K562 (cell line): Measurements from ENCODE around the gene MYCL. TPM values are rescaled to one million over a fixed set of nuclear protein-coding genes. Genes with fewer than 3 reads are reported as not detected.
"Not testable (repeated sequence)": the region's sequence is repeated elsewhere in the genome, so short reads cannot be mapped to it uniquely, and the experiment has no call there.

Experiments
- ATAC-seq: fragments of 200-7000 bp; cut with Tn5 transposase; 3 replicates; pipeline ENCODE4 v1.9.1; 2020; ENCODE audit warnings: moderate library complexity
- BruUV-seq: library from RNA; stranded (reverse); fragments of 400-500 nt; replicated peaks from 2 replicates; lab custom pipeline; 2021; lab: Mats Ljungman, UMichigan
- CTCF ChIA-PET: fragments of 300-600 bp; formaldehyde crosslinking; extraction: SDS; loops from one replicate; lab custom pipeline; 2021; ENCODE audit warnings: low intra/inter-chr PET ratio; lab: Yijun Ruan, JAX
- POLR2A ChIA-PET: fragments of 300-600, 350-650 bp; sonication (Branson Sonifier 250); formaldehyde crosslinking; extraction: SDS; loops from one replicate; lab custom pipeline; 2021; ENCODE audit warnings: antibody characterized with exemption, inconsistent platforms; lab: Yijun Ruan, JAX
- DNase-seq, 4 experiments: peaks; one replicate each; pipeline versions ENCODE4 v3.0.0 to v3.0.0-alpha.2; 2011 to 2018; ENCODE audit warnings: low spot score in 3 of 4, mixed read lengths in 3 of 4; ENCODE audit errors: extremely low read depth in 1 of 4
- FAIRE-seq: peaks from 2 replicates; lab custom pipeline; 2011; peaks lifted over from hg19 to GRCh38; lab: Jason Lieb, UNC
- H2AFZ ChIP-seq: 2 replicates; pipeline ENCODE4 v1.6.0; 2011; ENCODE audit warnings: low read depth, low read length, control low read depth, inconsistent platforms
- H3K27ac ChIP-seq: fragments of 200-600 bp; 3 replicates; pipeline ENCODE4 v1.8.0; 2011; ENCODE audit warnings: low read depth, mild to moderate bottlenecking, control low read depth, inconsistent platforms, low read length, moderate library complexity, mixed read lengths; ENCODE audit errors: extremely low read depth
- H3K27me3 ChIP-seq, 2 experiments: fragments of 300-600 bp in 1 of 2; 2 replicates in 1 of 2; 3 replicates in 1 of 2; pipeline versions ENCODE4 v1.6.0 to v1.8.0; 2011; ENCODE audit warnings: inconsistent platforms in 2 of 2, low read length in 2 of 2, mild to moderate bottlenecking in 1 of 2, mixed read lengths in 1 of 2, moderate library complexity in 1 of 2; ENCODE audit not compliant: control insufficient read depth in 2 of 2, insufficient read depth in 2 of 2
- H3K36me3 ChIP-seq: fragments of 300-600 bp; 3 replicates; pipeline ENCODE4 v1.8.0; 2011; ENCODE audit warnings: mild to moderate bottlenecking, low read length, inconsistent platforms; ENCODE audit not compliant: control insufficient read depth, insufficient read depth
- H3K4me1 ChIP-seq, 2 experiments: fragments of 200-600 bp in 1 of 2; replicated peaks in 1 of 2; 2 replicates in 1 of 2; 3 replicates in 1 of 2; pipeline versions ENCODE4 v1.5.1 to v1.8.0; 2011; ENCODE audit warnings: inconsistent platforms in 2 of 2, low read length in 2 of 2, mild to moderate bottlenecking in 1 of 2, mixed read lengths in 1 of 2, moderate library complexity in 1 of 2; ENCODE audit not compliant: control insufficient read depth in 2 of 2, insufficient read depth in 2 of 2
- H3K4me2 ChIP-seq: 2 replicates; pipeline ENCODE4 v1.6.1; 2011; ENCODE audit warnings: low read length, control low read depth, inconsistent platforms, mixed read lengths; ENCODE audit not compliant: insufficient read depth
- H3K4me3 ChIP-seq: fragments of 200-600 bp; sonication (generic), shearing (Covaris generic); 2 replicates; pipeline ENCODE4 v1.5.1; 2016; ENCODE audit warnings: control low read depth, inconsistent platforms
- H3K79me2 ChIP-seq: fragments of 200-600 bp; 3 replicates; pipeline ENCODE4 v1.8.0; 2011; ENCODE audit warnings: low read length, inconsistent platforms; ENCODE audit not compliant: control insufficient read depth, insufficient read depth
- H3K9ac ChIP-seq, 2 experiments: 2 replicates each; pipeline versions ENCODE4 v1.6.0 to v1.6.1; 2011; ENCODE audit warnings: low read depth in 2 of 2, low read length in 2 of 2, control low read depth in 1 of 2, inconsistent platforms in 1 of 2, mild to moderate bottlenecking in 1 of 2, mixed read lengths in 1 of 2; ENCODE audit not compliant: insufficient read depth in 1 of 2
- H3K9me1 ChIP-seq: one replicate; pipeline ENCODE4 v1.6.0; 2011; ENCODE audit warnings: inconsistent platforms, mild to moderate bottlenecking, low read length, moderate library complexity; ENCODE audit not compliant: control insufficient read depth, insufficient read depth
- H3K9me3 ChIP-seq: replicated peaks from 2 replicates; pipeline ENCODE4 v1.5.1; 2011; ENCODE audit warnings: low read depth, low read length, inconsistent platforms; ENCODE audit not compliant: control insufficient read depth, insufficient read depth
- H4K20me1 ChIP-seq: replicated peaks from 2 replicates; pipeline ENCODE4 v1.6.1; 2011; ENCODE audit warnings: low read length, inconsistent platforms, mixed read lengths; ENCODE audit not compliant: control insufficient read depth, insufficient read depth
- DPF2 ChIP-seq: fragments of 450-650 bp; IDR thresholded peaks from 2 replicates; pipeline ENCODE4 v1.6.1; 2016
- PURB ChIP-seq: sonication (generic); formaldehyde crosslinking; IDR thresholded peaks from 2 replicates; pipeline ENCODE4 v1.9.0; 2021; ENCODE audit warnings: low read depth, mild to moderate bottlenecking, missing genetic modification reagents
- WGBS: fragments of 100-300 bp; shearing (Covaris generic); methylation state at CpG from one replicate; pipeline ENCODE4 v1.1.6; 2016; ENCODE audit warnings: low coverage, mixed read lengths; ENCODE audit not compliant: insufficient coverage; ENCODE audit errors: missing lambda C conversion rate; 5-methylcytosine and 5-hydroxymethylcytosine counted together
- in situ Hi-C: fragments of 300-500 bp; cut with MboI; formaldehyde crosslinking; loops from 4 replicates; pipeline ENCODE4 v1.15.0; 2018; ENCODE audit warnings: inconsistent platforms, mixed read lengths
- intact Hi-C: fragments of 100-400 bp; cut with micrococcal nuclease; formaldehyde crosslinking; loops from 2 replicates; pipeline ENCODE4 v1.14.2; 2022
- polyA plus RNA-seq, 8 experiments: library from polyadenylated mRNA; depleted of rRNA in 4 of 8; stranded (reverse) in 5 of 8; unstranded in 3 of 8; fragments of >200 nt; fragmentation: Nextera tagmentation in 2 of 8; fragmentation: Illumina TruSeq in 1 of 8; extraction: Ambion mirVana in 2 of 8; extraction: Trizol in 1 of 8; gene quantifications; 2 replicates each; pipeline versions ENCODE4 v1.2.1 to v1.2.3, GENCODE V29; 2011 to 2014; ENCODE audit warnings: inconsistent platforms in 1 of 8, missing spikeins in 1 of 8
- total RNA-seq, 7 experiments: library from RNA; depleted of rRNA in 6 of 7; stranded (reverse); fragments of >200 nt in 6 of 7; fragmentation: Illumina TruSeq in 2 of 7; extraction: Trizol in 2 of 7; gene quantifications; 2 replicates each; pipeline versions ENCODE4 v1.2.1 to v1.2.3, GENCODE V29; 2011 to 2021; ENCODE audit warnings: low replicate concordance in 1 of 7

Gene MYCL
- total and polyA plus RNA-seq, 9 of the 15 experiments (the other 6 are each of a cell fraction or from before 2014, with no cell fraction given), result 3.5 to 22.0 (median 12.8) TPM

GRCh38 chr1:39915499-39916129 is 13.9 kb upstream of the MYCL start:
- H3K36me3 ChIP-seq, result no peaks in the 10 kb centered on the region
- no peak overlapping the region for H3K9ac ChIP-seq
- POLR2A ChIA-PET, result interaction anchor here (0.6 to 0.8 kb wide), 4 partner anchors 14 to 150 kb away, joined by 3 to 6 read pairs (median 4); partner anchors contain the start of genes CAP1 and MYCL
- no peak overlapping the region for H2AFZ ChIP-seq
- H3K79me2 ChIP-seq, result no peaks in the 10 kb centered on the region
- intact Hi-C loops (loop anchor here (5.0 kb wide), 1 partner anchor 98 kb away; no protein-coding TSS in a partner anchor), in situ Hi-C loops (loop anchor here (5.0 kb wide), 1 partner anchor 117 kb away; no protein-coding TSS in a partner anchor)
- 11% methylated on average over 5 of the region's 6 CpGs for WGBS
- no peak for FAIRE-seq
- DNase-seq, result no peak
- no peak for ATAC-seq
- H3K27me3 ChIP-seq, result peaks cover 0 to 4% of the 10 kb centered on the region in 2 experiments; a peak in 2 of 5 replicates
- CTCF ChIA-PET, result no interaction called here
- H3K4me2 ChIP-seq, result no peak overlapping the region
- no peaks in the 10 kb centered on the region; a peak in 3 of 5 replicates for H3K4me1 ChIP-seq
- no TSS peak for BruUV-seq
- H3K27ac ChIP-seq, result no peak overlapping the region
- H3K9me1 ChIP-seq, result no peaks in the 10 kb centered on the region
- H3K9me3 ChIP-seq, result no peaks in the 10 kb centered on the region
- H4K20me1 ChIP-seq, result no peaks in the 10 kb centered on the region
- no peak overlapping the region for H3K4me3 ChIP-seq
- TF ChIP-seq DPF2, result 0 out of 2 replicates have a peak, but pooled peaks have one; percentile 11
- no peak for TF ChIP-seq PURB (CRISPR knock-in tag)
- TF ChIP-seq, all 486 proteins: peak for 1

GRCh38 chr1:39913136-39913535 is 11.4 kb upstream of the MYCL start:
- H3K4me1 ChIP-seq, H2AFZ ChIP-seq, CTCF ChIA-PET, H3K79me2 ChIP-seq, ATAC-seq, H3K9me1 ChIP-seq, H3K36me3 ChIP-seq, DNase-seq, BruUV-seq, H3K27me3 ChIP-seq, H3K9me3 ChIP-seq, H3K4me3 ChIP-seq, intact Hi-C loops, H3K4me2 ChIP-seq, H3K27ac ChIP-seq, H3K9ac ChIP-seq, FAIRE-seq, in situ Hi-C loops, H4K20me1 ChIP-seq: not testable (repeated sequence)
- POLR2A ChIA-PET, result interaction anchor here (1.7 kb wide), 1 partner anchor 145 kb away, joined by 3 read pairs; no protein-coding TSS in a partner anchor
- WGBS, result 22% methylated on average over 6 of the region's 30 CpGs
